Fibroblast of mammary gland (primary cell): ENCODE results near the gene NOC2L.
"Not testable (repeated sequence)": the region's sequence is repeated elsewhere in the genome, so short reads cannot be mapped to it uniquely, and the experiment has no call there.

Experiments
- DNase-seq: peaks from one replicate; pipeline ENCODE4 v3.0.0-alpha.2; 2010; ENCODE audit warnings: low read depth
- H3K4me3 ChIP-seq: 2 replicates; pipeline ENCODE4 v1.5.1; 2011; ENCODE audit warnings: low read depth, mild to moderate bottlenecking, low read length, moderate library complexity; ENCODE audit not compliant: control insufficient read depth
- TF ChIP-seq, protein P1 (sequence below): conservative IDR thresholded peaks from 2 replicates; pipeline ENCODE4 v1.5.1; 2011; ENCODE audit warnings: low read depth, low read length, inconsistent platforms; ENCODE audit not compliant: control insufficient read depth, insufficient read depth

The NOC2L gene

DNA sequence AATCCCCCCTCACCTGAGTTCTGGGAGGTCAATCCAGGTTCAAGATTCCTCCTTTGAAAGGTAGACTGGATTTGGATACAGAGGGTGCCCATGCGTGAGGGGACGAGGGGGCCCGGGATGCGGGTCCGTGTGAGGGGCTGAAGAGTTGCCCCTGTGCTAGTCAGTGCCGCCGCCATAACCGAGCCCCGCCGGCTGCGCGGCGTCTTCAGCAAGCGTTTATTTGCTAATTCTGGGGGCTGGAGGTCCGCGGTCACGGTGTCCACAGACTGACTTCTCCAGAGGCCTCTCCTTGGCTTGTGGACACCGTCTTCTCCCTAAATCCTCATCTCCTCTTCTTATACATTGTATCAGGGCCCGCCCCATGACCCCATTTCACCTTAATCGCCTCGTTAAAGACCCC, 56.3 kb downstream of the NOC2L start:
- H3K4me3 ChIP-seq: no peak overlapping the region
- no peak for DNase-seq
- TF ChIP-seq, protein P1, sequence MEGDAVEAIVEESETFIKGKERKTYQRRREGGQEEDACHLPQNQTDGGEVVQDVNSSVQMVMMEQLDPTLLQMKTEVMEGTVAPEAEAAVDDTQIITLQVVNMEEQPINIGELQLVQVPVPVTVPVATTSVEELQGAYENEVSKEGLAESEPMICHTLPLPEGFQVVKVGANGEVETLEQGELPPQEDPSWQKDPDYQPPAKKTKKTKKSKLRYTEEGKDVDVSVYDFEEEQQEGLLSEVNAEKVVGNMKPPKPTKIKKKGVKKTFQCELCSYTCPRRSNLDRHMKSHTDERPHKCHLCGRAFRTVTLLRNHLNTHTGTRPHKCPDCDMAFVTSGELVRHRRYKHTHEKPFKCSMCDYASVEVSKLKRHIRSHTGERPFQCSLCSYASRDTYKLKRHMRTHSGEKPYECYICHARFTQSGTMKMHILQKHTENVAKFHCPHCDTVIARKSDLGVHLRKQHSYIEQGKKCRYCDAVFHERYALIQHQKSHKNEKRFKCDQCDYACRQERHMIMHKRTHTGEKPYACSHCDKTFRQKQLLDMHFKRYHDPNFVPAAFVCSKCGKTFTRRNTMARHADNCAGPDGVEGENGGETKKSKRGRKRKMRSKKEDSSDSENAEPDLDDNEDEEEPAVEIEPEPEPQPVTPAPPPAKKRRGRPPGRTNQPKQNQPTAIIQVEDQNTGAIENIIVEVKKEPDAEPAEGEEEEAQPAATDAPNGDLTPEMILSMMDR: no peak

- no peak overlapping the region for H3K4me3 ChIP-seq
- no peak for DNase-seq
- TF ChIP-seq, protein P1: no peak
Measured at GRCh38 chr1:901108-901859, 57.8 kb downstream of the NOC2L start.

DNA sequence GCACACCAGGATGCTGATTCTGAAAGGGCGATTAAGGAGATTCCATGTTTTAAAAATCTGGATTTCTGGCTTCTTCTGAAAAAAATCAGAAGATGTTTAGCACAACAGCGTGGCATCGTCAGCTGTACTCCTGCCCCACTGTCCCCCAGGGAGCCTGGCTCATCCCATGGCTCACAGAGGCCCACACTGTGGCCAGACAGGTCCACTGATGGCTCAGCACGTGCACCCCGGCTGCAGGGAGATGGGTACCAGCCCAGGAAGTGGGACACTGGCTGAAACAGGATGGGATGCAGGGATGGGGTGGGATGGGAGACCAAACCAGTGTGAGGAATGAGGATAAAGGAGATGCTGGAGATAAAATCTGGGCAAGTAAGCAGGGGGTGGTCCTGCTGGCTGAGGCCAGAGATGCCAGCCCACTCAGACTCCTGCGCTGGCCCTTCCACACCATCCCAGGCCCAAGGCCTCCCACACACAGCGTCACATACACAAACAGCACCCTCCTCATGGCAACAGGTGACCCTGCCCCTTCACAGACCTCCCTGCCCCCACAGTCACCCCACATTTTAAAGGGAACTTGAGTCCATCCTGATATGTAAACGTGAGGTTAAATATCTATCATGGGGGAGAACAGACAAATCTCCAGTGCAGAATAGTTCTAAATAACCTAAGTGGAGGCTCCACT, 59.3 kb downstream of the NOC2L start:
- TF ChIP-seq, protein P1: no peak
- H3K4me3 ChIP-seq: no peak overlapping the region
- no peak for DNase-seq

- H3K4me3 ChIP-seq, DNase-seq: not testable (repeated sequence)
Measured at GRCh38 chr1:897951-898350, 61.1 kb downstream of the NOC2L start.

- no peak overlapping the region for H3K4me3 ChIP-seq
- DNase-seq: no peak
- TF ChIP-seq, protein P1: no peak
Measured at GRCh38 chr1:897226-897625, 61.8 kb downstream of the NOC2L start.
